Measurements from ENCODE around the gene VEGFA.

- no peak for TF ChIP-seq CTCF (conservative IDR thresholded peaks at IDR 0.05; ENCODE audit: low read depth, low read length)
- no peak for TF ChIP-seq EZH2 (IDR thresholded peaks at IDR 0.05; ENCODE audit: borderline replicate concordance, low read depth, low read length, poor library complexity, severe bottlenecking)
These were observed 7.6 kb upstream of the VEGFA start for GRCh38 chr6:43762410-43762768.

Data from A673 (cell line).